Raji (cell line): Measurements from ENCODE around the gene CD1E.

Experiments
- POLR2A ChIP-seq: IDR thresholded peaks from 2 replicates; pipeline ENCODE4 v1.6.1; 2011; ENCODE audit warnings: low read depth, low read length, control low read depth; ENCODE audit not compliant: insufficient read depth

CD1E gene

DNA sequence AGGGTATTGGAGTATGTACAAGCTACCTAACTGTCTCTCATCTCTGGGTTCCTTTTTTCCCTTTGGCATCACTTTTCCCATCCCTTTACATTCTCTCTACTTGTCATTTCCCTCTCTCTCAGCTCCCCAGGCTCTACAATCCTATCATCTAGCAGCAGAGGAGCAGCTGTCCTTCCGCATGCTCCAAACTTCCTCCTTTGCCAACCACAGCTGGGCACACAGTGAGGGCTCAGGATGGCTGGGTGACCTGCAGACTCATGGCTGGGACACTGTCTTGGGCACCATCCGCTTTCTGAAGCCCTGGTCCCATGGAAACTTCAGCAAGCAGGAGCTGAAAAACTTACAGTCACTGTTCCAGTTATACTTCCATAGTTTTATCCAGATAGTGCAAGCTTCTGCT is 561 bp downstream of the CD1E start:
- TF ChIP-seq POLR2A = no peak

- TF ChIP-seq POLR2A = no peak
Measured at GRCh38 chr1:158355773-158356285, 2.1 kb downstream of the CD1E start.

- no peak for TF ChIP-seq POLR2A
Measured at GRCh38 chr1:158356616-158357015, 2.9 kb downstream of the CD1E start.

GRCh38 chr1:158357441-158357840 is 3.7 kb downstream of the CD1E start:
- TF ChIP-seq POLR2A = no peak

DNA sequence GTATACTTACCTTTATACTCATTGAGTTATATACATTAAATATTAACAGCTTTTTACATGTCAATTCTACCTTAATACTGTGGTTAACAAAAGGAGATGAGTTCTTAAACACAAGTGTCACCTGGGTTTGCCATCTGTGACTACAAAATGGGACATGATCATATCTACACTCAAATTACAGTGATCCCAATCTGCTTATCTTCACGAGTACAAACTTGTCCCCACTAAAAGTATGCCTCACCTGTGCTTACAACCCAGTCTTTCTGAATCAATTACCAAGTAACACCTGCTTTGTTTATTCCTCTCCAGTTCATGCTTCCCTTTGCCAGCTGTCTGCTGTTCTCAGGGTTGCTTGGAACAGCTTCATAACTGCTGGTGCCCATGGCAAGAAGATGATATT is 8.8 kb downstream of the CD1E start:
- TF ChIP-seq POLR2A = no peak

GRCh38 chr1:158362941-158363340 is 9.2 kb downstream of the CD1E start:
- TF ChIP-seq POLR2A = no peak

- no peak for TF ChIP-seq POLR2A
Measured at GRCh38 chr1:158366783-158367182, 13.1 kb downstream of the CD1E start.

DNA sequence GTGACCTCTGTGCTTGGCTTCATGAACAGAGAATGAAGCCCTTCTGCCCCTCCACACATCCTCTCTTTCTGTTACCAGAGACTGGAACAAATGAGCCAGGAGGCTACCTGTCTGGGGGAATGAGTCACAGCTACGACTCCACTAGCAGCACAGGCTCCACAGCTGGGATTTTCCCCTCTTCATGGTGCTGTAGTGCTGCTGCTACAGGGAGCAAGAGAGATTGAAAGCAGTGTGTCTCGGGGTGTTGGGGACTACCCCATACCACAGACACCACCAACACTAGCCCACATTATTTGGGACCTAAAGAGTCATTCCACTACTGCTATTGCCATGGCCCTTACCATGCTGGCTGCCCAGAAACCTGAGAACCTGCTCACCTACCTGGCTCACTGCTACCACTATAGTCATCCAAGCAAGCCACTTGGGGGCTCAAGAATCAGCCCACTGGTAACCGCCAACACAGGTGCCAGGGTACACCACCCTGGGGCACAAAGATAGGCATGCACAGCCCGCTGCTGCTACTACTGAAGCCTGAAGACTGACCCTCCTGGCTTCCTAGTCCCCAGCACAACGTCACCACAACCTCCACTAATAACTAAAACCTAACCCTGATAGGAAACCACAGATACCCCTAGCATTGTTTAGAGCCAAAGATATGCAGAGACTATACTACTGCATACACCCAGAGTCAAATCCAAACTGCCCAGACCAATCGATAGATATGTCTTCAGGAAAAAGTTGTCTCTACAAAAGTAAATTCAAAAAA is 17.7 kb downstream of the CD1E start:
- TF ChIP-seq POLR2A = no peak

DNA sequence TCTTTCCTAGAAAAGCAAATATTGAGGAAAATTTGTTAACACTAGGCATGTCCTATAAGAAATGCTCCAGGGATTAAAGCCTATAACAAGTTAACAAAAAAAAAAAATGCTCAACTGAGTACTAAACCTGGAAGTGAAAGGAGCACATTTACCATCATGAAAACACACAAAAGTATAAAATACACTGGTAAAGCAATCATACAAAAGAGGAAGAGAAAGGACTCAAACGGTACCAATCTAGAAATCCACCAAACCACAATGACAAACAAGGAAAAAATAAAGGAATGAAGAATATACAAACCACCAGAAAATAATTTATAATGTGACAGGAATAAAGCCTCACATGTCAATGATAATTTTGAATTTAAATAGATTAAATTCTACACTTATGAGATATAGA is 21.2 kb downstream of the CD1E start:
- no peak for TF ChIP-seq POLR2A

DNA sequence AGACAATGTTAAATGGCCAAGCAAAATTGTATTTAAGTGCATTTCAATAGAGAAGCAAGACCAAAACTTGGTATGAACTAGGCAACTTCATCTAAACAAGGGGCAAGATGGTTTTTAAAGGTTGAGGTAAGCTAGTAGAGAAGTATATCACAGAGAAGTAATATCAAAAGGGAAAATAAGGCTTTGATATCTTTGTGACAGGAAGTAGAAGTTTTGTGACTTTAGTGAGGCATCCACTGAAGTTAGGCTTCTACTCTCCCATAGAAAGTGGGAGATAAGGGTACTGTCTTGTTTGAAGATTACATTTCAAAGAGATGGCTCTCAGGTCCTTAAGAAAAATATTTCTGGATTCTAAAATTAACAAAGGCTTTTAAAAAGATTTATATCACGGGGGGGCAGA is 36.6 kb downstream of the CD1E start:
- TF ChIP-seq POLR2A = no peak

DNA sequence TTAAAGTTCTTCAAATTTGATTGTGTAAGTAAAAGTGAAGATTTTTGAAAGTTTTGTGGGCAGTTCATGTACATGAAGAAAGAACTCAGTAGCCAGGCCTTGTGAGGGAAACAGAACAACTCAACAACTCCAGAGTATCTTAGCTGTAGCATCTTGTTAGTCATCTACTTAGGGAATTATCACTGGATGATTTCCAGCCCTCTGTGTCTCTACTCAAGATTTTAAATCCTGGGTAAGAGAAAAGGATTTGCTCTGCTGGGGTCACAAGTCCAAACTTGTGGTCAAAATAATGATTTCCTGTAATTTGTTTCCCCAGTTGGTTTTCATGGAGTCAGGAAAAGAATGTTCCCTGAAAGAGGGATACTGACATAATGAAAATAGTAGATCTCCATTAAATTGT is 37.4 kb downstream of the CD1E start:
- TF ChIP-seq POLR2A = no peak

GRCh38 chr1:158393476-158393875 is 39.8 kb downstream of the CD1E start:
- no peak for TF ChIP-seq POLR2A

GRCh38 chr1:158396646-158397045 is 43.0 kb downstream of the CD1E start:
- no peak for TF ChIP-seq POLR2A

- TF ChIP-seq POLR2A = no peak
Measured at GRCh38 chr1:158398818-158399514, 45.3 kb downstream of the CD1E start, which contains the start of gene OR10T2. Gene OR10T2 (minus strand): TSS chr1:158399466. CDS start chr1:158399466, 0 bp downstream.

GRCh38 chr1:158400871-158401270 is 47.2 kb downstream of the CD1E start:
- TF ChIP-seq POLR2A = no peak

- TF ChIP-seq POLR2A = no peak
Measured at GRCh38 chr1:158407092-158407491, 53.4 kb downstream of the CD1E start.
